IMR-90 (cell line): ENCODE measurements around the gene IL11RA. TPM values are rescaled to one million over a fixed set of nuclear protein-coding genes. Genes with fewer than 3 reads are reported as not detected.

Source experiments
- ATAC-seq: fragments of 200-7000 bp; cut with Tn5 transposase; 2 replicates; pipeline ENCODE4 v1.9.1; 2020; ENCODE audit warnings: low read depth, mild to moderate bottlenecking, moderate library complexity
- BruUV-seq: library from RNA; stranded (reverse); fragments of 400-500 nt; replicated peaks from 2 replicates; lab custom pipeline; 2021; lab: Mats Ljungman, UMichigan
- CTCF ChIA-PET: fragments of 300-600 bp; formaldehyde crosslinking; extraction: SDS; loops from one replicate; lab custom pipeline; 2021; ENCODE audit warnings: antibody characterized with exemption; lab: Yijun Ruan, JAX
- POLR2A ChIA-PET: fragments of 300-600 bp; sonication (Branson Sonifier 250); formaldehyde crosslinking; loops from one replicate; lab custom pipeline; 2022; ENCODE audit warnings: antibody characterized with exemption; ENCODE audit not compliant: unreplicated experiment; lab: Charles Lee
- DNase-seq: peaks from one replicate; pipeline ENCODE4 v3.0.0; 2013
- H2AFZ ChIP-seq: replicated peaks from 2 replicates; pipeline ENCODE3; 2013; ENCODE audit warnings: low read length, mild to moderate bottlenecking; ENCODE audit not compliant: poor library complexity
- H2AK5ac ChIP-seq: 2 replicates; pipeline ENCODE4 v1.6.1; 2013; ENCODE audit warnings: low read depth, low read length, inconsistent platforms
- H2AK9ac ChIP-seq: replicated peaks from 2 replicates; pipeline ENCODE3; 2013; ENCODE audit warnings: mild to moderate bottlenecking, low read depth, low read length, moderate library complexity; ENCODE audit not compliant: poor library complexity
- H2BK120ac ChIP-seq: 2 replicates; pipeline ENCODE4 v1.6.1; 2013; ENCODE audit warnings: low read depth, low read length, inconsistent platforms
- H2BK15ac ChIP-seq: 3 replicates; pipeline ENCODE4 v1.6.1; 2013; ENCODE audit warnings: low read depth, low read length, inconsistent platforms
- H2BK20ac ChIP-seq: 2 replicates; pipeline ENCODE4 v1.6.1; 2013; ENCODE audit warnings: low read depth, mild to moderate bottlenecking, inconsistent platforms, low read length, moderate library complexity
- H2BK5ac ChIP-seq: 2 replicates; pipeline ENCODE4 v1.6.1; 2013; ENCODE audit warnings: mild to moderate bottlenecking, low read depth, low read length, inconsistent platforms; ENCODE audit not compliant: poor library complexity, severe bottlenecking
- H3K14ac ChIP-seq: replicated peaks from 2 replicates; pipeline ENCODE4 v1.6.1; 2013; ENCODE audit warnings: low read depth, low read length, inconsistent platforms
- H3K18ac ChIP-seq: 2 replicates; pipeline ENCODE4 v1.6.1; 2013; ENCODE audit warnings: low read depth, low read length, control low read depth
- H3K23ac ChIP-seq: 2 replicates; pipeline ENCODE4 v1.6.1; 2013; ENCODE audit warnings: low read depth, low read length, inconsistent platforms
- H3K27ac ChIP-seq: 2 replicates; pipeline ENCODE4 v1.5.1; 2013; ENCODE audit warnings: mild to moderate bottlenecking, control low read depth, low read length; ENCODE audit not compliant: insufficient read depth
- H3K27me3 ChIP-seq: 2 replicates; pipeline ENCODE4 v1.6.1; 2013; ENCODE audit warnings: low read length; ENCODE audit not compliant: control insufficient read depth, insufficient read depth
- H3K36me3 ChIP-seq: 2 replicates; pipeline ENCODE4 v1.6.1; 2013; ENCODE audit warnings: low read length, mixed read lengths; ENCODE audit not compliant: control insufficient read depth, insufficient read depth
- H3K4ac ChIP-seq: 2 replicates; pipeline ENCODE4 v1.6.1; 2013; ENCODE audit warnings: low read depth, low read length, inconsistent platforms
- H3K4me1 ChIP-seq: 2 replicates; pipeline ENCODE4 v1.6.1; 2013; ENCODE audit warnings: low read length, mixed read lengths; ENCODE audit not compliant: control insufficient read depth, insufficient read depth
- H3K4me2 ChIP-seq: 2 replicates; pipeline ENCODE4 v1.6.1; 2013; ENCODE audit warnings: low read depth, mild to moderate bottlenecking, control low read depth, low read length, moderate library complexity
- H3K4me3 ChIP-seq: 2 replicates; pipeline ENCODE4 v1.5.1; 2013; ENCODE audit warnings: low read depth, mild to moderate bottlenecking, control low read depth, low read length, moderate library complexity; ENCODE audit not compliant: insufficient read depth
- H3K56ac ChIP-seq: 2 replicates; pipeline ENCODE4 v1.6.1; 2013; ENCODE audit warnings: low read length, inconsistent platforms; ENCODE audit not compliant: insufficient read depth; ENCODE audit errors: extremely low read depth
- H3K79me1 ChIP-seq, 2 experiments: 2 replicates each; pipeline ENCODE4 v1.6.1; 2013; ENCODE audit warnings: low read length in 2 of 2, inconsistent platforms in 1 of 2, low read depth in 1 of 2
- H3K9ac ChIP-seq: 2 replicates; pipeline ENCODE4 v1.6.1; 2013; ENCODE audit warnings: low read depth, low read length, control low read depth
- H3K9me1 ChIP-seq: 2 replicates; pipeline ENCODE4 v1.6.1; 2013; ENCODE audit warnings: low read length, inconsistent platforms; ENCODE audit not compliant: insufficient read depth
- H3K9me3 ChIP-seq: 2 replicates; pipeline ENCODE4 v1.6.1; 2013; ENCODE audit warnings: low read length; ENCODE audit not compliant: control insufficient read depth, insufficient read depth
- H4K20me1 ChIP-seq: 2 replicates; pipeline ENCODE4 v1.6.1; 2013; ENCODE audit warnings: low read length, inconsistent platforms; ENCODE audit not compliant: insufficient read depth
- H4K5ac ChIP-seq: 2 replicates; pipeline ENCODE4 v1.6.1; 2013; ENCODE audit warnings: mild to moderate bottlenecking, low read depth, low read length, control low read depth
- H4K8ac ChIP-seq, 2 experiments: 2 replicates each; pipeline ENCODE4 v1.6.1; 2013; ENCODE audit warnings: low read depth in 2 of 2, low read length in 2 of 2, control low read depth in 1 of 2, inconsistent platforms in 1 of 2
- H4K91ac ChIP-seq: 2 replicates; pipeline ENCODE4 v1.6.1; 2013; ENCODE audit warnings: low read depth, low read length, inconsistent platforms; ENCODE audit not compliant: insufficient read depth
- BHLHE40 ChIP-seq: fragments of 150-350 bp; IDR thresholded peaks from 2 replicates; pipeline ENCODE4 v1.6.1; 2016; ENCODE audit warnings: mild to moderate bottlenecking, low read depth, low read length
- CHD1 ChIP-seq: IDR thresholded peaks from 2 replicates; pipeline ENCODE4 v1.6.1; 2012; ENCODE audit warnings: low read depth, low read length, improper control_type of control experiment
- MAZ ChIP-seq: IDR thresholded peaks from 2 replicates; pipeline ENCODE4 v1.6.1; 2012; ENCODE audit warnings: low read depth, mild to moderate bottlenecking, low read length, improper control_type of control experiment, moderate library complexity, borderline replicate concordance
- MXI1 ChIP-seq: IDR thresholded peaks from 2 replicates; pipeline ENCODE4 v1.6.1; 2012; ENCODE audit warnings: low read depth, mild to moderate bottlenecking, low read length, moderate library complexity, borderline replicate concordance
- NFE2L2 ChIP-seq: fragments of 150-350 bp; IDR thresholded peaks from 2 replicates; pipeline ENCODE4 v1.6.1; 2016; ENCODE audit warnings: low read depth, mild to moderate bottlenecking, low read length
- POLR2A ChIP-seq: IDR thresholded peaks from 2 replicates; pipeline ENCODE4 v1.6.1; 2012; ENCODE audit warnings: mild to moderate bottlenecking, low read depth, low read length
- SMC3 ChIP-seq: fragments of 150-350 bp; IDR thresholded peaks from 2 replicates; pipeline ENCODE4 v1.6.1; 2016; ENCODE audit warnings: low read depth, mild to moderate bottlenecking, antibody characterized with exemption, low read length, moderate library complexity
- USF2 ChIP-seq: fragments of 150-350 bp; IDR thresholded peaks from 2 replicates; pipeline ENCODE4 v1.6.1; 2017; ENCODE audit warnings: mild to moderate bottlenecking, antibody characterized with exemption, low read length, low read depth
- WGBS, 2 experiments: methylation state at CpG; one replicate each; pipeline versions ENCODE4 v1.1.5 to v1.1.7; 2013; ENCODE audit warnings: missing lambda C conversion rate in 2 of 2; ENCODE audit not compliant: insufficient read length in 1 of 2; ENCODE audit errors: extremely low coverage in 2 of 2; 5-methylcytosine and 5-hydroxymethylcytosine counted together
- dilution Hi-C: fragments of 300-500 bp; cut with HindIII; formaldehyde crosslinking; loops from one replicate; pipeline ENCODE4 v1.14.3; 2018; ENCODE audit warnings: low sequenced_read_pairs; ENCODE audit not compliant: unreplicated experiment
- in situ Hi-C: fragments of 300-500 bp; cut with MboI; formaldehyde crosslinking; loops from 3 replicates; pipeline ENCODE4 v1.14.3; 2019; ENCODE audit warnings: low sequenced_read_pairs, inconsistent platforms, mixed read lengths
- intact Hi-C: fragments of 100-400 bp; cut with micrococcal nuclease; formaldehyde crosslinking; loops from 2 replicates; pipeline ENCODE4 v1.10.0; 2022
- polyA plus RNA-seq, 3 experiments: library from polyadenylated mRNA; depleted of rRNA; stranded (reverse); fragments of >200 nt; gene quantifications; 2 replicates each; pipeline ENCODE4 v1.2.3, GENCODE V29; 2012; ENCODE audit warnings: low replicate concordance in 1 of 3
- total RNA-seq: library from RNA; depleted of rRNA; stranded (reverse); fragments of >200 nt; gene quantifications from 2 replicates; pipeline ENCODE4 v1.2.3, GENCODE V29; 2012

Gene IL11RA
- total and polyA plus RNA-seq, 2 of the 4 experiments (the other 2 are of a cell fraction) = 8.2 to 15.9 TPM

GRCh38 chr9:34636791-34637355 lies 15.1 kb upstream of the IL11RA start:
- Histone ChIP-seq H2BK15ac (no peak overlapping the region), H4K8ac (peak overlapping the region; percentile 46 to 96), H2AK9ac (peak overlapping the region; percentile 89), H2BK120ac (no peak overlapping the region), H3K36me3 (peaks cover 6% of the 10 kb centered on the region), H3K27ac (peak overlapping the region; percentile 82), H3K9ac (peak overlapping the region; percentile 77), H3K4me3 (peak overlapping the region; percentile 84), H4K91ac (peak overlapping the region; percentile 80), H2BK20ac (no peak overlapping the region), H3K4ac (peak overlapping the region; percentile 60), H2AK5ac (peak overlapping the region; percentile 96), H3K56ac (no peak overlapping the region), H2AFZ (peak overlapping the region; percentile 97), H3K9me3 (no peaks in the 10 kb centered on the region), H3K79me1 (peaks cover 13 to 36% of the 10 kb centered on the region in 2 experiments), H2BK5ac (peak overlapping the region; percentile 55), H3K27me3 (no peaks in the 10 kb centered on the region), H4K5ac (0 out of 2 replicates have a peak overlapping the region, but pooled peaks have one; percentile 13), H3K9me1 (peaks cover 13% of the 10 kb centered on the region; the same call in 1 of the 2 replicates), H4K20me1 (peaks cover 9% of the 10 kb centered on the region; the same call in 1 of the 2 replicates), H3K23ac (peak overlapping the region; percentile 97), H3K4me2 (peak overlapping the region; percentile 98), H3K18ac (no peak overlapping the region), H3K14ac (peak overlapping the region; percentile 61), H3K4me1 (peaks cover 4% of the 10 kb centered on the region)
- intact Hi-C loops (loop anchor here (2.0 kb wide), 1 partner anchor 66 kb away; no protein-coding TSS in a partner anchor), dilution Hi-C loops (no loop called here), in situ Hi-C loops (no loop called here)
- DNase-seq (peak; percentile 22), ATAC-seq (no peak; the same call in none of the 2 replicates)
- TF ChIP-seq CHD1 (no peak), POLR2A (no peak), BHLHE40 (no peak), NFE2L2 (no peak), USF2 (no peak), MXI1 (no peak), SMC3 (no peak), MAZ (no peak)
- WGBS, 2 experiments = 0% methylated on average over 11 of the region's 23 CpGs; no CpG with 5 or more reads in 1 of the 2 experiments
- ChIA-PET CTCF (no interaction called here), POLR2A (interaction anchor here (0.8 to 2.0 kb wide), 2 partner anchors 10 to 17 kb away, joined by 5 to 10 read pairs; partner anchors contain the start of gene GALT)
- BruUV-seq = no TSS peak
